Keratinocyte (primary cell): ENCODE data around the gene SERPINB10. TPM values are rescaled to one million over a fixed set of nuclear protein-coding genes. Genes with fewer than 3 reads are reported as not detected.

Source experiments
- DNase-seq: peaks from one replicate; pipeline ENCODE4 v3.0.0-alpha.2; 2011; ENCODE audit warnings: low read depth, missing footprints, low spot score
- FAIRE-seq: peaks from 2 replicates; lab custom pipeline; 2011; peaks lifted over from hg19 to GRCh38; lab: Jason Lieb, UNC
- H2AFZ ChIP-seq: 2 replicates; pipeline ENCODE4 v1.6.0; 2012; ENCODE audit warnings: low read length, control low read depth, inconsistent platforms; ENCODE audit not compliant: control insufficient read depth
- H3K27ac ChIP-seq: 2 replicates; pipeline ENCODE4 v1.5.1; 2011; ENCODE audit warnings: low read length; ENCODE audit not compliant: control insufficient read depth, insufficient read depth
- H3K27me3 ChIP-seq: 3 replicates; pipeline ENCODE4 v1.6.0; 2011; ENCODE audit warnings: low read length; ENCODE audit not compliant: control insufficient read depth, insufficient read depth; ENCODE audit errors: extremely low read depth
- H3K36me3 ChIP-seq, 2 experiments: 2 replicates in 1 of 2; 3 replicates in 1 of 2; pipeline ENCODE4 v1.5.1; 2011; ENCODE audit warnings: low read length in 2 of 2, mild to moderate bottlenecking in 1 of 2; ENCODE audit not compliant: control insufficient read depth in 2 of 2, insufficient read depth in 2 of 2; ENCODE audit errors: extremely low read depth in 1 of 2
- H3K4me1 ChIP-seq: 3 replicates; pipeline ENCODE4 v1.5.1; 2011; ENCODE audit warnings: low read length; ENCODE audit not compliant: control insufficient read depth, insufficient read depth; ENCODE audit errors: extremely low read depth
- H3K4me2 ChIP-seq: 3 replicates; pipeline ENCODE4 v1.6.0; 2011; ENCODE audit warnings: low read depth, low read length; ENCODE audit not compliant: control insufficient read depth, insufficient read depth; ENCODE audit errors: extremely low read depth
- H3K4me3 ChIP-seq, 3 experiments: fragments of 200-600 bp in 1 of 3; sonication (generic) in 1 of 3; 2 replicates in 2 of 3; 3 replicates in 1 of 3; pipeline ENCODE4 v1.5.1; 2011 to 2016; ENCODE audit warnings: low read length in 3 of 3, mild to moderate bottlenecking in 3 of 3, control low read depth in 2 of 3, inconsistent platforms in 1 of 3, low read depth in 1 of 3, mixed read lengths in 1 of 3, mixed run types in 1 of 3, moderate library complexity in 1 of 3; ENCODE audit not compliant: control insufficient read depth in 2 of 3, insufficient read depth in 2 of 3; ENCODE audit errors: extremely low read depth in 1 of 3
- H3K79me2 ChIP-seq: 2 replicates; pipeline ENCODE4 v1.6.0; 2012; ENCODE audit warnings: low read length; ENCODE audit not compliant: control insufficient read depth, insufficient read depth
- H3K9ac ChIP-seq: 3 replicates; pipeline ENCODE4 v1.6.0; 2011; ENCODE audit warnings: low read length; ENCODE audit not compliant: control insufficient read depth, insufficient read depth; ENCODE audit errors: extremely low read depth
- H3K9me1 ChIP-seq: 3 replicates; pipeline ENCODE4 v1.6.0; 2011; ENCODE audit warnings: low read length; ENCODE audit not compliant: control insufficient read depth, insufficient read depth; ENCODE audit errors: extremely low read depth
- H3K9me3 ChIP-seq: 2 replicates; pipeline ENCODE4 v1.5.1; 2012; ENCODE audit warnings: low read depth, low read length; ENCODE audit not compliant: control insufficient read depth
- H4K20me1 ChIP-seq: 3 replicates; pipeline ENCODE4 v1.6.0; 2011; ENCODE audit warnings: low read length; ENCODE audit not compliant: control insufficient read depth, insufficient read depth; ENCODE audit errors: extremely low read depth
- EZH2 ChIP-seq: IDR thresholded peaks from one replicate; pipeline ENCODE4 v1.6.1; 2012; ENCODE audit warnings: inconsistent platforms, mild to moderate bottlenecking, low read length, moderate library complexity
- dilution Hi-C: fragments of 300-500 bp; cut with MboI; formaldehyde crosslinking; loops from one replicate; pipeline ENCODE4 v1.7.0; 2020; ENCODE audit warnings: low sequenced_read_pairs; ENCODE audit not compliant: extremely low pct_ligation_motif_present
- polyA plus RNA-seq, 5 experiments: library from polyadenylated mRNA; depleted of rRNA in 3 of 5; stranded (reverse) in 3 of 5; stranded (forward) in 1 of 5; unstranded in 1 of 5; fragments of >200 nt; gene quantifications; 1 replicate in 1 of 5; 2 replicates in 3 of 5; 3 replicates in 1 of 5; pipeline versions ENCODE4 v1.2.1 to v1.2.3, GENCODE V29; 2011 to 2012; ENCODE audit warnings: missing spikeins in 2 of 5, low read depth in 1 of 5, low replicate concordance in 1 of 5
- TF ChIP-seq, protein P1 (sequence below), 3 experiments: IDR thresholded peaks in 1 of 3; conservative IDR thresholded peaks in 1 of 3; optimal IDR thresholded peaks in 1 of 3; 2 replicates in 2 of 3; 3 replicates in 1 of 3; pipeline versions ENCODE3 to v1.5.1; 2011; ENCODE audit warnings: low read length in 3 of 3, mild to moderate bottlenecking in 3 of 3, moderate library complexity in 2 of 3, control low read depth in 1 of 3, inconsistent platforms in 1 of 3; ENCODE audit not compliant: insufficient read depth in 2 of 3; ENCODE audit errors: extremely low read depth in 1 of 3

SERPINB10 gene
- polyA plus RNA-seq, 1 donor (not counting 4 experiments of a cell fraction or from before 2014, with no cell fraction given) = 10.1 TPM

DNA sequence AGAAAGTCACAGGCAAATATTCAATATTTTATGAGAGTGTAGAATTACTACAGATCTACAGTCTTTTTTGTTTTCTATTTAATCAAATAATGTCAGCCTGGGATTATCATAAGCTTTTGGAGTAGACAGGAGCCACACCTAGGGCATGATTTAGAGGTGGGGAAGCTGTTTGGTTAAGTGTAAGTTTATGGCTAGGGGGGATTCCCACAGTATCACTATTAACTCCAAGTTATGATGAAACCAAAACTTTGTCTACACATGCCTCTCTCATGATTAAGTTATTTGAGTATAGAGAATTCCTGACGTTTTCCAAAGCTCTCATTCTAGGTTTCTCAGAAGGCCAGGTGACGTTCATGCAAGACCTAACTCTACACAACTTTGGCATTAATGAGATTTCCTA is 2.1 kb downstream of the SERPINB10 start:
- Histone ChIP-seq H3K9me3 (no peaks in the 10 kb centered on the region), H3K4me2 (peak overlapping the region; percentile 29), H2AFZ (no peak overlapping the region), H4K20me1 (no peaks in the 10 kb centered on the region), H3K27ac (peak overlapping the region; percentile 43), H3K4me3 (no peak overlapping the region), H3K79me2 (no peaks in the 10 kb centered on the region), H3K4me1 (peaks cover 13% of the 10 kb centered on the region), H3K9ac (no peak overlapping the region), H3K9me1 (no peaks in the 10 kb centered on the region), H3K27me3 (no peaks in the 10 kb centered on the region), H3K36me3 (no peaks in the 10 kb centered on the region)
- dilution Hi-C loops = no loop called here
- TF ChIP-seq EZH2 = no peak
- TF ChIP-seq, protein P1, sequence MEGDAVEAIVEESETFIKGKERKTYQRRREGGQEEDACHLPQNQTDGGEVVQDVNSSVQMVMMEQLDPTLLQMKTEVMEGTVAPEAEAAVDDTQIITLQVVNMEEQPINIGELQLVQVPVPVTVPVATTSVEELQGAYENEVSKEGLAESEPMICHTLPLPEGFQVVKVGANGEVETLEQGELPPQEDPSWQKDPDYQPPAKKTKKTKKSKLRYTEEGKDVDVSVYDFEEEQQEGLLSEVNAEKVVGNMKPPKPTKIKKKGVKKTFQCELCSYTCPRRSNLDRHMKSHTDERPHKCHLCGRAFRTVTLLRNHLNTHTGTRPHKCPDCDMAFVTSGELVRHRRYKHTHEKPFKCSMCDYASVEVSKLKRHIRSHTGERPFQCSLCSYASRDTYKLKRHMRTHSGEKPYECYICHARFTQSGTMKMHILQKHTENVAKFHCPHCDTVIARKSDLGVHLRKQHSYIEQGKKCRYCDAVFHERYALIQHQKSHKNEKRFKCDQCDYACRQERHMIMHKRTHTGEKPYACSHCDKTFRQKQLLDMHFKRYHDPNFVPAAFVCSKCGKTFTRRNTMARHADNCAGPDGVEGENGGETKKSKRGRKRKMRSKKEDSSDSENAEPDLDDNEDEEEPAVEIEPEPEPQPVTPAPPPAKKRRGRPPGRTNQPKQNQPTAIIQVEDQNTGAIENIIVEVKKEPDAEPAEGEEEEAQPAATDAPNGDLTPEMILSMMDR (optimal IDR thresholded peaks at IDR 0.05 in 1 of 3, IDR thresholded peaks at IDR 0.05 in 1 of 3, conservative IDR thresholded peaks at IDR 0.05 in 1 of 3; ENCODE audit: extremely low read depth in 1 of 3, insufficient read depth in 2 of 3, low read length in 3 of 3) = no peak
- DNase-seq = peak; percentile 35
- peak; percentile 51 for FAIRE-seq

DNA sequence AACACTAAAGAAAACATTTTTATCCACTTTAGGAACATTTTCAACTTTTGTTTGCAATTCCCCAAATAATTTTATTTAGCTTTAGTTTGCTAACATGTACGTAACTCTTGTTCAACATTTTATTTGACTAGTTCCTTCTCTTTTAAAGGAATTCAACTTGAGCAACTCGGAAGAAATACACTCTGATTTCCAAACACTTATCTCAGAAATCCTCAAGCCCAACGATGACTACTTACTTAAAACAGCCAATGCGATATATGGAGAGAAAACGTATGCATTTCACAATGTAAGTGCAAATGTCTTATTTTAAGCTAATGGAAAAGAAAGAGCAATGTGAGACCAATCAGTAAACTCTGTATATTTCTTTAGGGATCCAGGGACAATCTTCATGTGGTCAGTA is 10.1 kb downstream of the SERPINB10 start:
- no peak for TF ChIP-seq EZH2
- TF ChIP-seq, protein P1 (optimal IDR thresholded peaks at IDR 0.05 in 1 of 3, IDR thresholded peaks at IDR 0.05 in 1 of 3, conservative IDR thresholded peaks at IDR 0.05 in 1 of 3; ENCODE audit: extremely low read depth in 1 of 3, insufficient read depth in 2 of 3, low read length in 3 of 3) = no peak
- no peak for FAIRE-seq

More for the DNA sequence above, 10.1 kb downstream of the SERPINB10 start:
- Histone ChIP-seq H2AFZ (no peak overlapping the region), H3K36me3 (no peaks in the 10 kb centered on the region), H3K4me1 (no peaks in the 10 kb centered on the region), H3K9me3 (no peaks in the 10 kb centered on the region), H3K9ac (no peak overlapping the region), H3K9me1 (no peaks in the 10 kb centered on the region), H3K79me2 (no peaks in the 10 kb centered on the region), H4K20me1 (no peaks in the 10 kb centered on the region), H3K4me3 (no peak overlapping the region), H3K27ac (no peak overlapping the region), H3K4me2 (no peak overlapping the region), H3K27me3 (no peaks in the 10 kb centered on the region)
- dilution Hi-C loops = no loop called here
- DNase-seq = no peak
